GM18502 (cell line): ENCODE data around the gene ADAM15.

ENCODE experiments used
- ATAC-seq: cut with Tn5 transposase; IDR thresholded peaks from one replicate; pipeline ENCODE4 v1.9.1; 2021; ENCODE audit warnings: mild to moderate bottlenecking; ENCODE audit not compliant: unreplicated experiment, poor library complexity

Gene ADAM15, protein sequence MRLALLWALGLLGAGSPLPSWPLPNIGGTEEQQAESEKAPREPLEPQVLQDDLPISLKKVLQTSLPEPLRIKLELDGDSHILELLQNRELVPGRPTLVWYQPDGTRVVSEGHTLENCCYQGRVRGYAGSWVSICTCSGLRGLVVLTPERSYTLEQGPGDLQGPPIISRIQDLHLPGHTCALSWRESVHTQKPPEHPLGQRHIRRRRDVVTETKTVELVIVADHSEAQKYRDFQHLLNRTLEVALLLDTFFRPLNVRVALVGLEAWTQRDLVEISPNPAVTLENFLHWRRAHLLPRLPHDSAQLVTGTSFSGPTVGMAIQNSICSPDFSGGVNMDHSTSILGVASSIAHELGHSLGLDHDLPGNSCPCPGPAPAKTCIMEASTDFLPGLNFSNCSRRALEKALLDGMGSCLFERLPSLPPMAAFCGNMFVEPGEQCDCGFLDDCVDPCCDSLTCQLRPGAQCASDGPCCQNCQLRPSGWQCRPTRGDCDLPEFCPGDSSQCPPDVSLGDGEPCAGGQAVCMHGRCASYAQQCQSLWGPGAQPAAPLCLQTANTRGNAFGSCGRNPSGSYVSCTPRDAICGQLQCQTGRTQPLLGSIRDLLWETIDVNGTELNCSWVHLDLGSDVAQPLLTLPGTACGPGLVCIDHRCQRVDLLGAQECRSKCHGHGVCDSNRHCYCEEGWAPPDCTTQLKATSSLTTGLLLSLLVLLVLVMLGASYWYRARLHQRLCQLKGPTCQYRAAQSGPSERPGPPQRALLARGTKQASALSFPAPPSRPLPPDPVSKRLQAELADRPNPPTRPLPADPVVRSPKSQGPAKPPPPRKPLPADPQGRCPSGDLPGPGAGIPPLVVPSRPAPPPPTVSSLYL

DNA sequence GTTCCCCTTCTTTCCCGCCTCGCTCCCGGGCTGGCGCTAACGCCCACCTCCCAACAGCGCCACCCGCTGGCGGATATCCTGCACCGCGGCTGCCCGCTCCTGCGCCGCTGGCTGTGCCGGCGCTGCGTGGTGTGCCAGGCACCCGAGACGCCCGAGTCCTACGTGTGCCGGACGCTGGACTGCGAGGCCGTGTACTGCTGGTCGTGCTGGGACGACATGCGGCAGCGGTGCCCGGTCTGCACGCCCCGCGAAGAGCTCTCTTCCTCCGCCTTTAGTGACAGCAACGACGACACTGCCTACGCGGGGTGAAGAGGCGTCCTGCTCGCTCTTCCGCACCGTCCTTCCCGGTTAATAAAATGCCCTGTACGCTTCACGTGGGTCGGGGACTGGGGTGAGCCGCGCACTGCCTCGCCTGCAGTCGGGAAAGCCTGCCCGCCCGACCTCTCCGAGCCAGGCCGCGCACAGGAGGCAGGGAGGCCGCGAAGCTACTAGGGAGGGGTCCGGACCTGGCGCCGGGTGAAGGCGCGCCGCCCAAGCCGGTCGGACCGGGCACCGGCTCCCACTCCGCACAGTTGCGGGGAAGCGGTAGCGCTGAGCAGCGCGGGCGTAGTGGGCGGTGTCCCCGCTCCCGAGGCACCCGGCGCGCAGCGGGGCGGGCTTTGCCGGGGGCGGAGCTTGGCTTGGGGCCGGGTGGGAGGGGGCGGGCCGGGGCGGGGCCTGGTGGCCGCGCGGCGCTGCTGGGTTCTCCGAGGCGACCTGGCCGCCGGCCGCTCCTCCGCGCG is at the start of gene ADAM15:
TSS of gene ADAM15 (plus strand) at position 757 of the 782 bp plus-strand sequence. CDS start 71 bp downstream, outside the sequence.
- ATAC-seq: peak; percentile 66

DNA sequence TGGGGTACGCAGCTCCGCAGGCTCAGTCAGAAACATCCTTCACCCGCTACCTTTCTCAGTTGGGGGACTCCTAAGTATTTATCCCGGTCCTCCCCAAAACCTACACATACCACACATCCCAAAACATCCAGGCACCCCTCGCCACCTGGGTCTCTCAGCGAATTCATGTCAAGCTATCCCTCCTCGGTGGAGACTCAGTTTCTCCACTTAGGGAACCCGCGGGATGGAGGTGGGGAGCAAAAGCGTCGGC is 49.8 kb upstream of the ADAM15 start:
- no peak for ATAC-seq

DNA sequence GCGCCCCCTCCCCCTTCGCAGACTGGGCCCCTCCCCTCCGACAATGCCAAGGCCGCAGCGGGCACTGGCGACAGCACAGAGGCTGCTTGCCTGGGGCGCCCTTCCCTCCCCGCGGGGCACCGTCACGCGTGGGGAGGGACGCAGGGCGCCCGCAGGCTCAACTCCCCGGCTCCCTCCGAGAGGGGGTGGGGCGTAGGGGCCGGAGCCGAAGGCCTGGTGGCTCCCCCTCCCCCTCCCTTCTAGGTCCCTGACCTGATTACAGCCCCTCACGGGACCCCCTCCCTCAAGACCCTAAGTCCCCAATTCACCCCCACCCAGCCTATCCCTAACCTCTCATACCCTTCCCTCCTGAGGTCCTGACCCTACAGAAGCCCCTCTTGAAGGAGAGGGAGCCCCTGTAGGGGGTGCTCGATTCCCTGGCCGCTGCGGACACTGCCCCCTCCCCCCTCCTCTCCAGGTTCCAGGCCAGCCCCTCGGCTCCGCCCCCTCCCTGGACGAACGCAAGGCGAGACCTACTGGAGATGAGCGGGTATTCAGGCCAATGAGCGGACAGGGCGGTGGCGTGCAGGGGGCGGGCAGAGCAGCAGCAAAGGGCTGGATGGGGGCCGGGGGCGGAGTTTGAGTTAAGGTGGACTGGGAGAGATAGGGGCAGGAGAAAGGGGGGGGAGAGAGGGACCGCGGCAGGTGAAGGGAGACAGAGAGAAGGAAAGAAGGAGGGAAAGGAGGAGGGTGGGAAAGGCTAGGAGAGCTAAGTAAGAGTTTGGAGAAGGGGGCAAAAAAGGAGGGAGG is 49.2 kb upstream of the ADAM15 start:
- ATAC-seq: peak; percentile 59

DNA sequence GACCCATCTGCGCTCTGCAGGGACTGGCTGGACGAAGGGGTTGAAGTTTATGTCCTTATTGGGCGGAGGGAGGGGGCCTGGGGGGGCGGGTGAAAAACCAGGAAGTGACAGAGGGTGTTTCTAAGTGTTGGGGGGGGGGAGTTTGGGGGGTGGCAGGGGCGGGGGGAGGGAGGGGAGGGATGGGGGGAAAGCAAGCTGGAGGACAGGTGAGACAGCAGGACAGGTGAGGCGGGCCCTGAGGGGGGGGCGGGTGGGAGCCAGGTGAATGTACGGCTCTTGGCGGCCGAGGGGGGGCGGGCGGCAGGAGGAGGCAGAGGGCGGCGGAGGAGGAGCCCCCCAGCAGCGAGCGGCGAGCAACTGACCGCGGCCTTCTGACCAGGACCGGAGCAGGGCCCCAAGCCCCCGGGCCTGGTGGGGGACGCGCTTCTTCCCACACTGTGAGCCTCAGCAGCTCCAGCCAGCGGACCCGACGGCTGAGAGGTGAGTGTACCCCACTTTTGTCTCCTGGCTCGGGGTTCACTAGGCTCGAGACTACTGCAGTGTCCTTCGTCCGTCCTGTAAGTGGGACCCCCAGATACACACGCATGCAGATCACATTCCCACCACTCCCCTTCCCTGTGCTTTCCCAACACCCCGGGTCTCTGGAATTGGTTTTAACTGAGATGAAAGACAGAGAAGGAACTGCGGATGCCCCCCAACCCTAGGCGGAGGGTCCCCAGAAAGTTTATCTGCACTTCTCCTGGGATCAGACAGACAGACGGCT is 48.5 kb upstream of the ADAM15 start, which contains the start of gene ZBTB7B:
TSS of gene ZBTB7B (plus strand) at position 339 of the 763 bp plus-strand sequence. CDS start 11,859 bp downstream, outside the sequence.
- ATAC-seq: no peak

DNA sequence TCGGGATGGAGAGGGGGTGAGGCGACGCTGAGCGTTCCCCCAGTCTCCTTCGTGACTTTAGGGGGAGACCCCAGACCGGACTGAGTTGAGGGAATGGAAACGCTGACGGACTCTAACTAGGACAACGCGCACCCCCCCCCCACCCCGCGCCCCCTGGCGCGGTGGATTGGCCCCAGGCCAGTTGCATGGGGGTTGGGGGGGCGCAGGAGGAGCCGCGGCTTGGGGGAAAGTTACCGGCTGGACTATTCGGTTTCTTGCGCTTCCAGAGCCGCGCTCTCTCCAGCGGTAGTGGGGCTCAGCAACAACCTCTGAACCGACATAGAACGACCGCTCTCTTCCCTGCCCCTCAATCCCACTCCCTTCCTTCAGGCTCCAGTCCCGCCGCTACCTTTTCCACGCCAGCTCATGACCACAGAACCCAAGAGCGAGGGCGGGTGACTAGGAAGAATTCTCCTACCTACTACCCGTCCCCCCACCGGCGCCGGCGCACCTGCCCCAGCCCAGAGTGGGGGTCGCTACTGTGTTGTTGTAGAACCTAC is 47.8 kb upstream of the ADAM15 start:
- no peak for ATAC-seq

DNA sequence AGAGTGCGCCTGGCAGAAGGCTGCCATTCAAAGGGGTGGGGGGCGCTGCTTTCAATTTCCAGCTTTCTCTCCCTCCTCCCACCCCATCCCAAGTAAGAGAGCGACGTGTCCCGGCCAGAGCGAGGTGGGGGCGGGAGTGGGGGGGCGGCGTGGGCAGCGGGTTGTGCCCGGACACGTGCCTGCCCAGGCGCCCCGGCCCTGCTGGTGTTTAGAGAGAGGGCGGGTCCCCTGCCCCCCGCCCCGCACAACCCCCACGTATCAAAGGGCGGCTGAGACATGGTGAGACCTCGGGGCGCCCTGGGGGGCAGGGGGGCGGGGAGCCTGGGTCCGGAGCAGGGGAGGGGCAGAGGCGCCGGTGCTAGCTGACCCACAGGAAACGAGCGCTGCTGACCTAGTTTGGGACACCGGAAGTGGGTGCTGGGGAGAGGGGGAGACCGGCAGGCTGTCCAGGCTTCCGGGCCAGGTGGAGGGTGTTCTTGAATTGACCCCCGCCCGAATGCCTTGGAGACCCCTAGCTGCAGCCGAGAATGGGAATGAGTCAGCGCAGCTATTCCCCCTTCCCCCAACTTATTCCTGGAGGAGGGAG is 47.3 kb upstream of the ADAM15 start:
- ATAC-seq: no peak

DNA sequence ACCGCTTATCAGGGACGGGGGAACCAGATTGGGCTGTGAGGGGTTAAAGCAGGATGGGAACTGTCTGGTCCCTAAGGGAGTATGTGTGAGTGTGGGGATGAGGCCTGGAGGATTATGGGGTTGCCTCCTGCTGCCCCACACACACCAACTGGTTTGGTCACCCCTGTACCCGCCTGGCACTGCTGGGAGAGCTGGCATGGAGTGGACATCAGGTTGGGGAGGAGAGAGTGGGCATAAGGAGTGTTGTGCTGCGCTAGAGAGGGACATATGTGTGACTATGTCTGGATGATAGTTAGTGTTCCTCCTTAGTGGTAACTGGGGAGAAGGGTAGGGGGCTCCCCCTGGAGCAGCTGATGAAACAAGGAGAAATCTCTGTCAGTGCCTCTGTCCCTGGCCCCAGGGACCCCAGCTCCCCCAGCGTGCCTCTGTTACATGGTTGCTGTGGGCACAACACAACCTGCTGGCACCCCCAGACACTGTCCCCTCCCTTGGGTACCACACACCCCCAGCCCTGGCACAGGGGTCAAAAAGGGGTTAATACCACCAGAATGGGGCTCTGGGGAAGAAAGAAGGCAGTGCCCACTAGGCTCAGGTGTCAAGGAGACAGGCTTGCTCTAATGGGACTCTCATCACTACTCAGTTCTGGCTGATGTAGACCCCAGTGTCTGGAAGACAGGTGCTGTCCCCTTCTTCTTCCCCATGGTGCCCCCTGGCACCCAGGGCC is 46.6 kb upstream of the ADAM15 start:
- no peak for ATAC-seq

DNA sequence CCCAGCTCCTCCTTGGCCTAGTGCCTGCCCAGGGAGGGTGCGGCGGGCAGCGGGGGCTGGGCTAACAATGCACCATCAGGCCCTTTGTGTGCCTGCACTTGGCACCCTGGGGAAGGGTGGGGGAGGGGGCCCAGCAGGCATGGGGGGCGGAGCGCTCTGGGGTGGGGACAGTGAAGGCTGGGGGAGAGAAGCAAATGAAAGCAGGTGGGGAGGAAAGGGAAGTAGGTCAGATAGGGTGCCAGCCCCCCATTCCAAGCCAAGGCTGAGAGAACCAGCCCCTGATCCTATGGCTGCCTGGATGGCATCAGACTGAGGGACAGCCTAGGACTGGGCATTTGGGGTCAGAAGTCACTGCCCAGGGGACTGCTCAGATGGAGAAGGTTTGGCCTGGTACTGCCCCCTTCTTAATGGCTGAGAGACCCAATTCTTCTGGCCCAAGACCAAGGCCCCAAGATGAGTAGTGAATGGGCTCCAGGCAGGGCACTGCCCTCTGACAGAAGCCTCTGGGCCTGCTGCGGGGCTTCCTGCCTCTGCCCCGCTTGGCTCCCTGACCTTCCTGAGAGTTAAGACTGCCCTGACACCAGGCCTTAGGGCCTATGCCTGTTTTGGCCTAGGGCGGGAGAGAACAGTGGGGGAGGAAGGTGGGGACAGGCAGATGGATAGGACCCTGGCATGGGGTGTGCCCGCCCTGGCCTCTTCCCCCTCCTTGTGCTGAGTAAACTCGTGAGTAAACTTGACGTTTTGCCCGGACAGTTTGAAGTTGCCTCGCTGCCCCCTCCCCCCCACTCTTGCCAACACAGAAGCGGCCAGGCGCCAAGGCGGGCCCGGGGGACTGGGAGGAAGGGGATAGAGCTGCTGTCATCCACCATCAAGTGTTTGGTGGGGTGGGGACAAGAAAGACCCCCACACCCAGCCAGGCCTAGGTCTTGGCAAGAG is 45.8 kb upstream of the ADAM15 start:
- no peak for ATAC-seq

DNA sequence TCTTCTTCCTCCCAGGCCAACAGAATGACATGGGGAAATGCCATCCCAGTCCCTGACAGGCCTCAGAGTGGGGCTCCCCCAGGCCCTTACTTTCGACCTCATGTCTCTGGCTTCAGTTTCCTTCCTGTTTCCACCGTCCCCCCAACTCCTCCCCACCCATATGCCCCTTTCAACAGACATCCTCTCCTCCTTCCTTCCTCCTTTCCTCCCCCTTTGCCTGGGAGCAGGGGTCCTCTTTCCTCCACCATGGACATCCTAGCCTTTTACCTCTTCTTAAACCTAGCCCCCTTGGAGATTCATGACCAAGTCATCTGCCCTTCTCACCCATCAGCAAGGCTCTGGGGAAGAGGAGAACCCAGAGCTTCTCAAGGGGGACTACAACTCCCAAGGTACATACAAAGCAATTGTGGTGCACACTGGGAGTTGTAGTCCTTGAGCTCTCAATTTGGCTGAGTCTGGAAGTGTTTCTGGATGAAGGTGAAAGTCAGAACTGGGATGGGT is 44.5 kb upstream of the ADAM15 start:
- ATAC-seq: no peak

DNA sequence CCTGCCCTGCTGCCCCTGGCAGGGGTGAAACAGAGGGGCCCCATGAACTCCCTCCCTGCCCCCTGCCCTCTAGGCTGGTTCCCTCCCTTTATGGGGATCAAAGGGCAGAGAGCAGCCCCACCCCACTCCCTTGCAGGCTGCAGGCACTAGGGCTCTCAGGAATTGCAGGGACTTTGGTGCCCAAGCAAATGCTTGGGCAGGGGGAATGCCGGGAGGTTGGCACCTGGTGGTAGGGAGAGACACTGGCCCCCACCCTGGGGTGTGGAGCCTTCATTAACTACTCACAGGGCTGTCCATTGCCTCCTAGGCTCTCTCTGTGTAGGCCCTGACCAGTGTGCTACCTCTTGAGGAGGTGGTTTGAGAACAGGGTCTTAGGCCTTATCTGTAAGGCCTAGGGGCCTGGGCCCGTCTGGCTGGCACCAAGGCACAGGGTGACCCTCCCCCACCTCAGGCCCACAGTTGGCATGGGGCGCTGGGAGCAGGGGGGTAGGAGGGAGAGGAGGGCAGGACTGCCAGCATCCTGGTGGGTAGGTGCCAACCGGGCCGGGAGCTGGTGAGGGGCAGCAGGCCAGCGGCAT is 43.8 kb upstream of the ADAM15 start:
- no peak for ATAC-seq

DNA sequence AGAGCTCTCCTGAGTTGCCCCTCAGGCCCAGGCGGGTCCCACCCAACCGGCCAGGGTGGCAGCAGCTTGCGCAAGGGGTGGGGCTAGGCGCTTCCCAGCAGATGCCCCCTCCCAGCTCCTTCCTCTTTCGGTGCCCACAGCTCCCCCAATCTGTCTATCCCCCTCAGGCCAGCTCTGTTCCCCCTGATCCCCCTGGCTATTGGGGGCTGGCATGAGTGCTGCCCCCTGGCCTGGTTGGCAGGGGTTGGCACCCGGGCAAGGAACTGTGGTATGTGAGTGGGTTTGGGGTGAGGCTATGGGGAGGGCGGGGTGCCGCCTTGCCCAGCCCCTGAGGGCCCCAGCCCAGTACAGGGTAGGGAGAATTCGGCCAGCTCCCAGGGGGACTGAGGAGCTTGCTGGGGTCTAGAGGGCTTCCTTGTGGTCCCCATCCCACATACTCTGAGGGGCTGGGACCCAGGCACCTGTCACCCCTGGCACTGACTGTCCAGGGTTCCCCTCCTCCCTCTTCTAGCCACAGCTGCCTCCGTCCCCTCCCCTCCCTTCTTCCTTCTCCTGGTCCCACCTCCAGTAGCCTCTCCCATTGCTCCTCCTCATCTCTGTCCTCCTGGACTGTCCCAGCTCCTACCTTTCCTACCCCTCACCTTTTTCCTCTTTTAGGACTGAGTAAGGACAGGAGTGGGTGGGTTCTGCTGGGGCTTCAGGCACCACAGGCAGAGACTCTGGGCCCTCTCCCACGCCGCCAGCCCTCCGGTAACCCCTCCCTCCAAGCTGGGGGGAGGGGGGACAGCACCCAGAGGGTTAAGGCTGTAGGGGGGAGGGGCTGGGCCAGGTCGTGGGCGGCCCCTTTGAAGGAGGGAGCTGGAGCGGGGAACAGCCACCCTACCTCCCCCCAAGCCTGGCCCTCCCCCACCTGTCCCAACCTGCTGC is 42.8 kb upstream of the ADAM15 start:
- no peak for ATAC-seq

DNA sequence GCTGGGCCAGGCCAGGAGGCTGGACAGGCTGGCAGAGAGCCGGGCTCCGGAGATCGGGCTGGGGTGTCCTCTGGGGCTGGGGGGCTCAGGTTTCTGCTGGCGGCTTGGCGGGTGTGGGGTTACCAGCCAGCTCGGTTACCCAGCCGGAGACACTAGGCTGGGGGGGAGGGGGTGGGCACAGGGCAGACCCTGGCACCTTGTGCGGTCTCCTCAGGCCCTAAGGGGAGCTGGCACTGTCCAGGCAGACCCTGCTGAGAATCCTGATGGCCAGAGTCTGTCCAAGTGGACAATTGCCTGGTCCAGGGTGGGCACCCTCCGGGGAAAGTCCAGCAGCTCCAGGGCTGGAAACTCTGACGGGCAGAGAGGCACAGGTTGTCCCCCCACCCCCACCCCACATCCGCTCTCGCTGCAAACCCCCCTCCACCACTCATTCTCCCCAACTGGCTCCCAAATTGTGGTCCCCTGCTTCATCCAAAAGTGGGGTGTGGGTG is 41.9 kb upstream of the ADAM15 start:
- no peak for ATAC-seq

DNA sequence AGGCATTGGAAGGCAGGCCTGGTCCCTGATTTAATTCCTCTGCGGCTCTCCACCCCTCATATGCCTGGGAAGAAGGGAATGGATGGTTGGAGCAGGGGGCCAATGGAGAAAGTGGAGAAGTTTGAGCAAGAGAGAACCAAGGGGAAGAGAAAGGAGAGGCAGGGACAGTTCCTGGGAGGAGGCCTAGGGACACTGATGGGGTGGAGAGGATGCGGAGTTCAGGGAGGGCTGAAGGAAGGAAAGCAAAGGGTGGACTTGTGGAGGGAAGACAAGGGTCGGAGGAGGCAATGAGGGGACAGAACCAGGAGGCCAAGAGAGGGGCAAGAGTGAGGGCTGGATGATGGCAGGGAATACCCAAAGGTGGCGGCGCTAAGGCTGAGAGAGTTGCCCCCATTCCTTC is 41.4 kb upstream of the ADAM15 start:
- ATAC-seq: no peak

DNA sequence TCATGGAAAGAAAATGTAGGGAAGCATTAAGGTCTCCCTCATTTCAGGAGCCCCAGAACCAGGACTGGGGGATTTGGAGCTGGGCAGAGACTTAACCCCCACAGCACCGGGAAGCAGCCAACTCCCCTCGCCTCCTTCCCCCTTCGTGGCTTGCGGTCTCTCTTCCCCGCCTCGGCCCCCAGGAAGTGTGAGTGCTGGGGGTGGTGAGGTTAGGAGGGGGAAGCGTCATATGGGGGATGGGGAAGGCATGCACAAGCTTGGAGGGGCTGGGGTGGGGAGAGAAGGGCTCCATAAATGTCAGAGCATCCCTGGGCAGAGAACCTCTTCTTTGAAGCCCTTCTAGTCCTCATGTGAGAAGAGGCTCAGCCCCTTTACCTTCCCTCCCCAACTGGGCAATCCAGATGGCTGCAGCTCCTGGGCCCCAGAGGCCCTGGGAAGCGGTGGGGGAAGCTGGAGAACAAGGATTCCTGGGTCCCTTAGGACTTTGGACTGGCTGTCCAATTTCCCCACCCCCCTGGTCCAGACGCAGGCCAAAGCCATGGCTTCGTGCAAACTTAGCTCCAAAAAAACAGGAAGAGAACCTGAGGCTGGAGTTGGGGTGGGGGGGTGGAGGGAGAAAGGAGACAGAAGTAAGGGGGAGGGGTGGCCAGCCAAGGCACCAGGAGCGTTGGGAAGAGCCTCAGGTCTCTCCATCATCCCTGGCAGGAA is 40.8 kb upstream of the ADAM15 start:
- ATAC-seq: no peak

DNA sequence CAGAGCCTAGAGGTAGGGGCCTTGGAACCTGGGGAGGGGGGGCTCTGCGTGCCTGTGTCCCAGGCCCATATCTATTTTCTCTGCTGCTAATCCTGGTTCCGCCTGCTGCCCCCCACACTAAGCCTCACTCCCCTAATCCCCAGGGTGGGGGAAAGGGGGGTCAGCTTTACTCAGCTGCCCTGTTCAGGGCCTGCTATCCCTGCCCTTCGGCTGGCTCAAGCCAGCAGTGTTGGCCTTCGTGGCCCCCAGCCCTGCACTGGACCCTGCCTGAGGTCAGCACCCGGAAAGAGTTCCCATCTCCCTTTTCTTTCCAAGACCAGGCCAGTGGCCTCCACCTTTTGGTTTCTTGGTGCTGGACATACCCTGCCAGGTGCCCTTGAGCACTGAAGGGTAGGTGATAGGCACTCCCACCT is 40.1 kb upstream of the ADAM15 start:
- no peak for ATAC-seq
